Epithelial cell of alveolus of lung (primary cell): ENCODE data around the gene PPFIA1. TPM values are rescaled to one million over a fixed set of nuclear protein-coding genes. Genes with fewer than 3 reads are reported as not detected.

Source experiments
- total RNA-seq: library from RNA; depleted of rRNA; stranded (reverse); fragments of >200 nt; gene quantifications from 2 replicates; pipeline ENCODE4 v1.2.1, GENCODE V29; 2015

Gene PPFIA1
- 20.7 and 27.4 TPM in 2 replicates for total RNA-seq

DNA sequence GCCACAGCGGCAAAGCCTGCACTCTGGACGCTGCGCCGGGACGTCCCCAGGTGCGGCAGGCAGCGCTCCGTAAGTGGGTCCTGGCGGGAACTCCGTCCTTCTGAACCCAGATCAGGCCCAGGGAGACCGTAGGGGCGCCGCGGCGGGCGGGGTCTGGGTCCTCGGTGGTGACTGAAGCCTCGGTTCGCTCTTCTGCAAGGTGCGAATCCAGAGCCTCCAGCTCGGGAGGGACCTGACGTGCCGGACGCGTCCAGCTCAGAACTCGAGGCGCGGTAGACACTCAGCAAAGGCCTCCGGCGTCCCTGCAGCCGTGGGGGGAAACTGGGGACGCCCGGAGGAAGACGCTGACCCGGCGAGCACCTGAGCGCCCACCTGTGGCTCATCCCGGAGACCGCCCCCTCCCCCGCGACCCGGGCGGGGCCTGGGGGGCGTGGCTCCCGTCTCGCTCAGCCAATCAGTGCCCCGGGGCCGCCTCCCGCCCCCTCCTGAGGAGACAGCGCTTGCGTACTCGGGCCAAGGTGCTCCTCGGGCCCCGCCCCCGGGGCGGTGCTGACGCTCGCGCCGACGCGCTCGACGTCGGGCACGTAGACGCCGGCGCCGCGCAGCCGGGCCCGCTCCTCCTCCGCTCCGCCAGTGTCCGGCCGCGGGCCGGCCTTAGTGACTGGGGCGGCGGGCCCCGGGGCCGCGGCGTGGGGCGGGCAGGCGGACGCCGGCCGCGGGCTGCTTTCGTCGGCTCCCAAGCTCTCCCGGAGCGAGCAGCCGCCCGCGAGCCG, at the start of gene PPFIA1:
Gene PPFIA1, plus strand, starts transcription at position 587 of the 773 bp plus-strand sequence. CDS start 1,483 bp downstream, outside the sequence.

DNA sequence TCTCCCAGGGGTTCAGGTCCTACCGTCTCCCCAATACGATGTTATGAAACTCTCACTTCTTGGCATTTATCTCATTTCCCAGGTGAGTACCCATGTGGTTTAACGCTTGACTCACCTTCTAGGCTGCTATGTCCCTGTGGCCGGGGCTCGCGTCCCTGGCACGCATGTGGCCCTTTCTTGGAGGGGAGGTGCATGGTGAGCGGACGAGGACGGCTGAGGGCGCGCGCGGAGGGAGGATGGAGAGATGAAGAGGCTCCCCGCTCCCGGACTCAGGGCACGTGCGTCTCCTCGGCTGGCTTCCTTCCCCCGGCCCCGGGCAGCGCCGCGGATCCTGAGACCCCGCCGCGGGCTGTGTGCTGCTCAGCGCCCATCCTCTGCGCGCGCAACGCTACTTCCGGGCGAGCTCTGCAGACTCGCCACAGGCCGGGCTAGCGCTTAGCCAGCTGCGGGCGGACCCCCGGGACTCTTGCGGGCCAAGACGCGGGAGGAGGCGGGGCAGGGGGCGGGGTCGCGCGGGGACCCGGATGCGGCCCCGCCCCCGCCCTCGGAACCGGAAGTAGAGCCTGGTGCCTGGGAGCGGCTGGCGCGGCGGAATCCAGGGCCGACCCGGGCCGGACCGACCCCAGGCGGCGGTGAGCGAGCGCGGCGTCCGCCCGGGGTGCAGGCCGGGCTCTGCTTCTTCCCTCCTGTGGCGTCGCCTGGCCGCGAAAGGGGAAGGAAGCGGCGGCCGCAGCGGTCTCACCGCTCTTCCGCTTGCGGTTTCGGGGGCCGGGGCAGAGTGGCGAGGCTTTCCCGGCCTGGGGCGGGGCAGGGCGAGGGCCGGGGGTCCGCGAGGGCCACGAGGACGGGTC, 127.7 kb downstream of the PPFIA1 start, which contains the start of gene CTTN:
Gene CTTN, plus strand, starts transcription at position 547 of the 851 bp plus-strand sequence. CDS start 8,769 bp downstream, outside the sequence.

Other genes starting within 250 kb of the PPFIA1 start
- gene ANO1, start 192.4 kb upstream of the PPFIA1 start, total RNA-seq: 1.8 TPM in 1 of 2 replicates, not detected in the other
- 32.4 and 39.3 TPM in 2 replicates for gene FADD, start 67.4 kb upstream of the PPFIA1 start, total RNA-seq
- 108 and 126 TPM in 2 replicates for gene CTTN, start 127.8 kb downstream of the PPFIA1 start, total RNA-seq